ENCODE results near the gene CTSG.
"Not testable (repeated sequence)": the region's sequence is repeated elsewhere in the genome, so short reads cannot be mapped to it uniquely, and the experiment has no call there.

Gene CTSG, protein sequence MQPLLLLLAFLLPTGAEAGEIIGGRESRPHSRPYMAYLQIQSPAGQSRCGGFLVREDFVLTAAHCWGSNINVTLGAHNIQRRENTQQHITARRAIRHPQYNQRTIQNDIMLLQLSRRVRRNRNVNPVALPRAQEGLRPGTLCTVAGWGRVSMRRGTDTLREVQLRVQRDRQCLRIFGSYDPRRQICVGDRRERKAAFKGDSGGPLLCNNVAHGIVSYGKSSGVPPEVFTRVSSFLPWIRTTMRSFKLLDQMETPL

GRCh38 chr14:24576182-24576581 lies at the start of gene CTSG:
Gene CTSG (minus strand): TSS chr14:24576250. CDS start chr14:24576223, 27 bp downstream.
- DNase-seq (ENCODE audit: low spot score): no peak

GRCh38 chr14:24613747-24614146 lies 37.7 kb upstream of the CTSG start:
- DNase-seq (ENCODE audit: low spot score): no peak

DNA sequence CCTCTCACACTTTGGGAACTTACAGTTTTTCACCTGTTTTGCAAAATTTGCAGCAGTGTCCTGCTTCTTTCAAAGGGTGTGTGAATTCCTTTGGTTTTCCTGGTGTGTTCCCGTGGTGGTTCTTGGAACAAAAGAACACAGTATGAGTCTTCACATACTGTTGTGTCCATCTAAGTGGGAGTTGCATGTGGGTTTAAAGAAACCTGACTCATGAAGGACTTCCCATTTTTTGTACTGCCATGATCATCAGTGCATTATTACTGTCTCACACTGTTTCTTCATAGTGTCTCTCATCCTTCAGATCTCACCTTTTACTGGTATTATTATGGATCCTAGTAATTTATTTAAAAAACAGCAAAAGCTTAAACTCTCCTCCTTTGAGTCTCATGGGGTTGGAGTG lies 37.2 kb upstream of the CTSG start:
- DNase-seq (ENCODE audit: low spot score): no peak

- no peak for DNase-seq (ENCODE audit: low spot score)
Observed at GRCh38 chr14:24612196-24612595, 36.1 kb upstream of the CTSG start.

DNA sequence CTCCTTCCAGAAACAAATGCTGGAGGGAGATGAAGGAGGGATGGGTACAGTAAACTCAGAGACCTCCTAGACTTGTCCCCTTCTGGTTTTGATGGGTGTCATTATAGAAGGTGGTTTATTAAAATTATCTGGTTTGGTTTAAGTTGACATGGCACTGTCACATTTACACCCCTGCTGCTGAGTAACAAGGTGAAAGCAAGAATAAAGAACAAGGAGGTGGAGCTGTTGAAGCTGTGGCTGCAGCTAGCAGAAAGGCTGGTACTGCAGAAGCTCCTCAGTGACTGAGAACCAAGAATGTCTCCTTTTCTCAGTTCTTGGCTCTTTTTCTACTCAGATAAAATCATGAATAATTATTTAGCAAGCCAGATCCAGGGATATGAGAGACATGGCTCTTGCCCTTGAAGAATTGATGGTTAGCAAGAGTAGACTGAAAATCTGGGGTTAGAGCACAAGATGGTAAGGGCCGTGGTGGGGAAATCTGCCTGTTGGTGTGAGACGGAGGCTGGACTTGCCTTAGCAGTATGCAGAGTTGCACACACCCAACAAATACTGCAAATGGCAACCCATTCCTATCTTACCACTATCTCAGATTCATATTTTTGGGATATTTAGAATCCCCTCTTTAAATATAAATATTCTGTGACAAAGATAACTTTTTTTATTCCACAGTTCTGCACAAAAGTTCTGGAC lies 33.8 kb upstream of the CTSG start, which contains the start of gene GZMH:
TSS of gene GZMH (minus strand) at position 31 of the 690 bp plus-strand sequence. CDS start 72 bp downstream, outside the sequence.
- peak; percentile 0 for DNase-seq (ENCODE audit: low spot score)

DNA sequence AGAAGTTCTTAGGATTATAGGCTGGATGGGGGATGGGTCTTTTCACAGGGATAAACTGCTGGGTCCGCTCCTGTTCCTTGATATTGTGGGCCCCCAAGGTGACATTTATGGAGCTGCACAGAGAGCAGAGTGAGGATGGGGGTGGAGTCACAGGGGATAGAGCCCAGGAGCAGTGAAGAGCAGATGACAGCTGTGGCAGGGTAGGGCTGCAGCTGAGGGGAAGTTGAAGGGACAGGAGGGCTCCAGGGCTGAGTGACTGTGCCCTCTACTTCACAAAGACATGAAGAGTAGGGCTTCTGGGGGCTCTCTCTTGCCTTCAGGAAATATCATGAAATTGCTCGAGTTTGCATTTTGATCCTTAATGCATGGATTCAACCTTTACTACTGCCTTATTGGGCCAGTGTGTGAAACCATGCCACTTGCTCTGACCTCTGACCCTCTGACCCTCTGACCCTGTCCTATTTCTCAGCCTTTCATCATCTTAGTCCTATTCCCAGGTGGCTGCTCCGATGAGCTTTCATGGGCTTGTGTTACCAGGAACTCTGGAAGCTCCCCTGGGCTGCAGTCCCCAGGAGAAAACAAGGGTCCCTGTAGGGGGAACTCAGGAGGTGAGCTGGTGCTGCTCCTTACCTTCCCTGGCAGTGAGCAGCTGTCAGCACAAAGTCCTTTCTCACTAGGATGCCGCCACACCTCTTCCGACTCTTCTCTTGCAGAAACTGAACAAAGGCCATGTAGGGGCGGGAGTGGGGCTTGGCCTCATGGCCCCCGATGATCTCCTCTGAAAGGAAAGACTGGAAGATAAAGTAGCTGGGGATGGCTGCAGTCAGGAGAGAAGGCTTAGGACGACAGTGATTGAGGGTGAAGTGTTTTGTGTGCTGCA lies 31.8 kb upstream of the CTSG start:
- DNase-seq (ENCODE audit: low spot score): peak; percentile 2

- no peak for DNase-seq (ENCODE audit: low spot score)
Observed at GRCh38 chr14:24607081-24607480, 31.0 kb upstream of the CTSG start.

DNA sequence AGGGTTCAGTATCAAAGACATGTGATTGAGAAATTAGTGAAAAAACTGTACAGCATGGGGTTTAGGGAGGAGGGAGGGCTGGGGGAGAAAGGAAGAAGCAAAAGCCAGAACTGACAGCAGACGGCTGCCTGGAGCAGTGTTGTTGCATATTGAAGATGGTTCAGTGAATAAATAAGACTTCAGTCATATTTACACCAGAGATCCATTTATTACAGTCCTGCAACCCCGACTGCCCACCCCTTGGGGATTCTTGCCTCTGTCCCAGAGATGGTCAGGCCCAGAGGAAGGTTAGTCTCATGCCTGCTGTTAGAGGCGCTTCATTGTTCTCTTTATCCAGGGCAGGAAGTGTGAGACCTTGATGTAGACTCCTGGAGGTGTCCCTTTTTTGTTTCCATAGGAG lies 30.2 kb upstream of the CTSG start:
- DNase-seq (ENCODE audit: low spot score): no peak

DNA sequence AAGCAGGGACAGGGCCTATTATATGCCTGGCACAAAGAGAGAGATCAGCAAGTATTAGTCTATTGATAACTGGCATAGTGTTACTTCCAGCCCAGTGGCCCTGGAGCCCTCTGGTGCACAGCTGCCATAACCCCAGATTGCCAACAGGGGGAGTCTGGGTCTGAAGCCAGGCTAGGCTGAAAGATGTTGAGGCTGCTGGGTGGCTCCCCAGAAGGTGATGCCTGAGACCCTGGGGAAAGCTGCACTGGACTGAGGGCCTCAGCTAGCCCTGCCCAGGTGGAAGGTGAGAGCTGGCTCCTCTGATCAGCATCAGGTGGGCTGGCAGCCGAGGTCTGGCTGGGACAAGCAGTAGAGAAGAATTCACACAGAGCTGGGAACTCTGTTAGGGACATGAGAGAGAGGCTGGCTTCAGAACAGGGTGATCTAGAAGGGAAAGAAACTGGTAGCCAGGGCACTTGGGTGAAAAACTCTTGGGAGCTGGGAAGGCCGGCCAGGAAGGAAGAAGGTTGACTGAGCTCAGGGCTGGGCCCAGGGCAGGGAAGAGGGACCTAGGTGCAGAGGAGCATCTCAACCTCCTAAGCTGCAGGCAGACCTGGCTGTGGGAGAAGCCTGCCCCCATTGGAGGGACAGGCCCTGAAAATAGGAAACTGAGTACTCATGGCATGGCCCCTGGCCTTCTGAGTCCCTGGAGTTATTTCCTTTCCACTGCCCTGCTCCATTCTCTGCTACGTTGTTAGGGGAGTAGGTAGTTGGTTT lies 29.6 kb upstream of the CTSG start:
- DNase-seq (ENCODE audit: low spot score): peak; percentile 46

DNA sequence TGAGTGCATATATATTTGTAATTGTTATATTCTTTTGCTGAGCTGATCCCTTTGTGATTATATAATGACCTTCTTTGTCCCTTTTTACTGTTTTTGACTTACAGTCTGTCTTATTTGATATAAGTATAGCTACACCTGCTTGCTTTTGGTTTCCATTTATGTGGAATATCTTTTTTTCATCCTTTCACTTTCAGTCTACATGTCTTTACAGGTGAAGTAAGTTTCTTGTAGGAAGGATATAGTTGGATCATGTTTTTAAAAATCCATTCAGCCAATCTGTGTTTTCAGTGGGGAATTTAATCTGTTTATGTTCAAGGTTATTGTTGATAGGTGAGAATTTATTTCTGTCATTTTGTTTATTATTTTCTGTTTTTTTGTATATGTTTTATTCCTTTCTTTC lies 21.4 kb upstream of the CTSG start:
- no peak for DNase-seq (ENCODE audit: low spot score)

DNA sequence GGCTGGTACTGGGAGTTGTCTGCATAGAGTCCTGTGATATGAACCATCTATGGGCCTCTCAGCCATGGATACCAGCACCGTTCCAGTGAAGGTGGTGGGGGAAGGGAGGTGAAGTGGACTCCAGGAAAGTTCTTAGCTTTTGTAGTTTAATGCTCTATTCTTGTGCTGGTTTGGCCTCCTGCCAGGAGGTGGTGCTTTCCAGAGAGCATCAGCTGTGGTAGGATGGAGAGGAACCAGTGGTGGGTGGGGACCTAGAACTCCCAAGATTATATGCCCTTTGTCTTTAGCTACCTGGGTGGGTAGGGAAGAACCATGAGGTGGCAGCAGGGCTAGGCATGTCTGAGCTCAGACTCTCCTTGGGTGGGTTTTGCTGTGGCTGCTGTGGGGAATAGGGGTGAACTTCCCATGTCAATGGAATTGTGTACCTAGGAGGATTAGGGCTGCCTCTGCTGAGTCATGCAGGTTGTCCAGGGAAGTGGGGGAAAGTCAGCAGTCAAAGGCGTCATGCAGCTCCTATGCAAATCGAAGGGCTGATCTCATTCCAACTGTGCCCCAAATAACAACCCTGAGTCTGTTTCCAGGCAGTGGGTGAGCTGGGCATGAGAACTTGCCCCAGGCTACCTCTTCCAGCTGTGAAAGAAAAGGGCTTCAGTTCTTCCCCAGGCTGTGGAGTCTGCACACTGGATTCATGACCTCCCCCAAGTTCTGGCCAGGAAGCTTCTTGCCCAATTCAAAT lies 19.2 kb upstream of the CTSG start:
- DNase-seq (ENCODE audit: low spot score): no peak

DNA sequence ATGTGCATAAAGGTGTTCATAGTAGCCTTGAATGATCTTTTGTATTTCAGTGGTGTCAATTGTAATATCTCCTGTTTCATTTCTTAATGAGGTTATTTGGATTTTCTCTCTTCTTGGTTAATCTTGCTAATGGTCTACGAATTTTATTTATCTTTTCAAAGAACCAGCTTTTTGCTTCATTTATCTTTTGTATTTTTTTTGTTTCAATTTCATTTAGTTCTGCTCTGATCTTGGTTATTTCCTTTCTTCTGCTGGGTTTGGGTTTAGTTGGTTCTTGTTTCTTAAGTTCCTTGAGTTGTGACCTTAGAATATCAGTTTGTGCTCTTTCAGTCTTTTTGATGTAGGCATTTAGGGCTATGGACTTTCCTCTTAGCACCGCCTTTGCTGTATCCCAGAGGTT lies 15.0 kb upstream of the CTSG start:
- DNase-seq (ENCODE audit: low spot score): not testable (repeated sequence)

- DNase-seq (ENCODE audit: low spot score): not testable (repeated sequence)
Observed at GRCh38 chr14:24584402-24584801, 8.4 kb upstream of the CTSG start.

DNA sequence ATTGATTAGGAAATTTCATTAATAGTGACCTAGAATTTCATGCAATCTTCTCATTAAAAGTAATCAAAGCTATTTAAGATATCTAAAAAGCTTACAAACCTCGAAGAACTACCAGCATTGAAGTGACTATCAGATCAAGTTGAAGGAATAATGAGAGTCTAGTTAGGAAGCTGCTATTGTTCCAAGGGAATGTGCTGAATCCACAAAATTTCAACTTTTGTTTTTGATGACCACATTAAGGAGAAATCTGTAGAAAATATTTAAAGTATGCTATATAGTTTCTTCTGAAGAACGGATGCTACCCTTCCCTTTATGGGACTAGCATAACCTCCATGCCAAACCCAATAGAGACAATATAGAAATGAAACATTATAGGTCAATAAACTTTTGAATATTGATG lies 2.5 kb upstream of the CTSG start:
- DNase-seq (ENCODE audit: low spot score): no peak

GRCh38 chr14:24576771-24577170 lies 721 bp upstream of the CTSG start:
- no peak for DNase-seq (ENCODE audit: low spot score)

DNA sequence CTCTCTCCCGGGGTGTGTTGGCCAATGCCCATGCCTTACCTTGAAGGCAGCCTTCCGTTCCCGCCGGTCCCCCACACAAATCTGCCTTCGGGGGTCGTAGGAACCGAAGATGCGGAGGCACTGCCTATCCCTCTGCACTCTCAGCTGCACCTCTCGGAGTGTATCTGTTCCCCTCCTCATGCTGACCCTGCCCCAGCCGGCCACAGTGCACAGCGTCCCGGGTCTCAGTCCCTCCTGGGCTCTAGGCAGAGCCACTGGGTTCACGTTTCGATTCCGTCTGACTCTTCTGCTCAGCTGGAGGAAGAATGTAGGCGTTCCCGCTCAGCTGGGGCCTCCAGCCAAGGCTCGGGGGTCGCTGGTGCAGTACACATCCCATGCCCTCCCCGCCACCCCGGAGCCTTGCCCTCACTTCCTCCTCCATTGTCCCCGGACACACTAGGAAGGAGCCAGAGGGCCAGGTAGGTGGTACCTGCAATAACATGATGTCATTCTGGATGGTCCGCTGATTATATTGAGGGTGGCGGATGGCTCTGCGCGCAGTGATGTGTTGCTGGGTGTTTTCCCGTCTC lies 1.8 kb downstream of the CTSG start:
- no peak for DNase-seq (ENCODE audit: low spot score)

GRCh38 chr14:24566318-24566717 lies 9.7 kb downstream of the CTSG start:
- DNase-seq (ENCODE audit: low spot score): no peak

DNA sequence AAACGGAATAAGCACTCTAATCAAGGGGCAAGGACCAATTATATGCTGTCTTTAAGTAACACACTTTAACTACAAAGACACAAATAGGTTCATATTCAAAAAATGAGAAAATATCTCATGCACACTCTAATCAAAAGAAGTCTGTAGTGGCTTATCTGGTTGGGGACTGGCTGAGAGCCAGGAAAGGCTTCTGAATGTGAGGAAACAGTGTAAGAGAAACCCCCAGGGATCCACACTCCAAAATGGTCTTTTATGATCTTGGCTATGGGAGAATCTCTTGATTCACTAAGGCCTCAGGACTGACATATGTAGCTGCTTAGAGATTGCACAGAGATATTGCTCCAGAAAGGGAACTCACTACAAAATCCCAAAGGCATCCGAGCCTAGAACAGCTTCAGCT lies 10.3 kb downstream of the CTSG start:
- no peak for DNase-seq (ENCODE audit: low spot score)

DNA sequence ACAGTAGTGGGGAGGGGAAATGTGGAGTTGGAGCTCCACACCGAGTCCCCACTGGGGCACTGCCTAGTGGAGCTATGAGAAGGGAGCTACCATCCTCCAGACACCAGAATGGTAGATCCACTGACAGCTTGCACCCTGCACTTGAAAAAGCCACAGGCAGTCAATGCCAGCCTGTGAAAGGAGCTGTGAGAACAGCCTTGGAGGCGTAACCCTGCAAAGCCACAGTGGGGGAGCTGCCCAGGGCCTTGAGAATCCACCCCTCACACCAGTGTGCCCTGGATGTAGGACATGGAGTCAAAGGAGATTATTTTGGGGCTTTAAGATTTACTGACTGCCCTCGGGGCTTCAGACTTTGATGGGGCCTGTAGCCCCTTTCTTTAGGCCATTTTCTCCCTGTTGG lies 12.5 kb downstream of the CTSG start:
- DNase-seq (ENCODE audit: low spot score): no peak

GRCh38 chr14:24556756-24557155 lies 19.3 kb downstream of the CTSG start:
- DNase-seq (ENCODE audit: low spot score): no peak

- DNase-seq (ENCODE audit: low spot score): not testable (repeated sequence)
Observed at GRCh38 chr14:24549064-24549463, 27.0 kb downstream of the CTSG start.
